ENCODE results near the gene PPP2R2C.

Gene PPP2R2C

DNA sequence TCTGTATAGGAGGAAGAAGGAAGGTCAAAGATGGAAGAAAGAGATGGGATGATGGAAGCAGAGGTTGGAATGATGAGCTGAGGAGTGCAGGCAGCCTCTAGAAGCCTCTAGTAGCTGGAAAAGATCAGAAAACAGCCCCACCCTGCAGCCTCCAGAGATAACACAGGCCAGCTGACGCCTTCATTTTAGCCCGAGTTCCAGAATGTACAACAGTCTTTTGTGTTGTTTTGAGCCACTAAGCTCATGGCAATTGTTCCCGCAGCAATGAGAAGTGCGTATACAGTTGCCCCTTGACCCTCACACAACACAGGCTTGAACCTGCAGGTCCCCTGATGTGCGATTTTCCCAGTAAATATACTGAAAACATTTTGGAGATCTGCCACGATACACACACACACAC, 130.7 kb downstream of the PPP2R2C start:
- TF ChIP-seq SPI1 (IDR thresholded peaks at IDR 0.05; ENCODE audit: low read depth, low read length) (no peak), POU2F2 (IDR thresholded peaks at IDR 0.05; ENCODE audit: low read depth, low read length) (no peak), PAX5 (IDR thresholded peaks at IDR 0.05; ENCODE audit: insufficient read depth, low read length, severe bottlenecking) (no peak), POLR2A (IDR thresholded peaks at IDR 0.05; ENCODE audit: low read depth, low read length) (no peak), POLR2AphosphoS5 (IDR thresholded peaks at IDR 0.05; ENCODE audit: low read depth, low read length) (no peak), TAF1 (IDR thresholded peaks at IDR 0.05; ENCODE audit: low read depth, low read length) (no peak)
- DNase-seq (ENCODE audit: insufficient read length, low spot score) (no peak), FAIRE-seq (no peak)

DNA sequence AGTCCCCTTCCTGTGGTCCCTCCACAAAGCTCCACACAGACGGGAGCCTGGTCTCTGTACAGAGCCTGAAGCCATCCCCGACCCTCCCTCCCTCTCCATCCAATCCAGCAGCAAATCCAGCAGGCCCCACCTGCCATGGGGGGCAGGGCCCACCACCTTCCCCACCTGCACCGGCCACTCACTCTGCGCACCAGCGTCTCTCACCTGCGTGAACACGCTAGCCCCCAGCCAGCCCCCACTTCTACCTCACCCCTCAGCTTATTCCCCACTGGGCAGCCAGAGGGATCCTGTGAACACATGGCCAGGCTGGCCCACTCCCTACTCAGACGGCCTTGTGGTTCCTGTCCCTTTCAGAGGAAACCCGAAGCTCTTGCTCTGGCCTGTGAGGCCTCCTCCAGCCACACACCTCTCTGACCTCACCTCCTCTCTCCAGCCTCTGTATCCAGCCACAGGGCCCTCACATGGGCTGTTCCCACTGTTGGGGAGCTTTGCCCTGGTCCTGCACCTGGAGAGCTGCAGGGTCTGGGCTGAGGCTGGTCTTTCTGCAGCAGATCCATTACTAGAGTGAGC, 131.9 kb downstream of the PPP2R2C start:
- FAIRE-seq (no peak), DNase-seq (ENCODE audit: insufficient read length, low spot score) (no peak)
- no peak for TF ChIP-seq SPI1 (IDR thresholded peaks at IDR 0.05; ENCODE audit: low read depth, low read length)
- no peak for TF ChIP-seq TAF1 (IDR thresholded peaks at IDR 0.05; ENCODE audit: low read depth, low read length)
- no peak for TF ChIP-seq PAX5 (IDR thresholded peaks at IDR 0.05; ENCODE audit: insufficient read depth, low read length, severe bottlenecking)
- no peak for TF ChIP-seq POLR2AphosphoS5 (IDR thresholded peaks at IDR 0.05; ENCODE audit: low read depth, low read length)
- TF ChIP-seq POLR2A (IDR thresholded peaks at IDR 0.05; ENCODE audit: low read depth, low read length), result no peak
- TF ChIP-seq POU2F2 (IDR thresholded peaks at IDR 0.05; ENCODE audit: low read depth, low read length), result no peak

DNA sequence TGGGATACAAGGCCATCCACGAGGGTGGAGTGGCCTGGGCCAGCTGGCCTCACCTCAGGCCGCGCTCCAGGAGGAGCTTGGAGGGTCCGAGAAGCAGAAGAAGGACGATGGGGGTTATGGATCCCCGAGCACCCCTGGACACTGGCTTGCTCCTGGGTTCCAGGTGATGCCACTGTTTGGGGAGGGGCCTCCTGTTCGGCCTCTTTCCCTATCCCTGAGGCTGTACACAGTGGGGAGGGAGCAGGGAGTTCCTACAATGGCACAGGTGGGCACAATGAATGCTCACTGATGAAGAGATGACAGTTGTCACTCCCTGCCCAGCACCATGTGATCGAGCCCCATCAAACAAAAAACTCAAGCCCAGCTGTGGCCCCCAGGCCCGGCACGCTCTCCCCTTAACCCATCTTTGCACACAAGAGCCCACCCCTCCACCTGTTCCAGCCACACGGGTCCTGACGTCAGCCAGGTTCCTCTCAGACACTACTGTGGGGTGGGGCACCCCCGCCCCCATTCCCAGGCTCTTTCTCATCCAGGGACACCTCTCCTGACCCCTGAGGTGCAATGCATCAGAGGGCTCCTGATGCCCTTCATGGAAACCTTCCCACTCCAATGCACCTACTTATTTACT, 132.5 kb downstream of the PPP2R2C start:
- DNase-seq (ENCODE audit: insufficient read length, low spot score), result no peak
- TF ChIP-seq POU2F2 (IDR thresholded peaks at IDR 0.05; ENCODE audit: low read depth, low read length), result no peak
- no peak for TF ChIP-seq POLR2AphosphoS5 (IDR thresholded peaks at IDR 0.05; ENCODE audit: low read depth, low read length)
- TF ChIP-seq SPI1 (IDR thresholded peaks at IDR 0.05; ENCODE audit: low read depth, low read length), result no peak
- TF ChIP-seq POLR2A (IDR thresholded peaks at IDR 0.05; ENCODE audit: low read depth, low read length), result no peak
- no peak for TF ChIP-seq PAX5 (IDR thresholded peaks at IDR 0.05; ENCODE audit: insufficient read depth, low read length, severe bottlenecking)
- TF ChIP-seq TAF1 (IDR thresholded peaks at IDR 0.05; ENCODE audit: low read depth, low read length), result no peak
- FAIRE-seq, result no peak

DNA sequence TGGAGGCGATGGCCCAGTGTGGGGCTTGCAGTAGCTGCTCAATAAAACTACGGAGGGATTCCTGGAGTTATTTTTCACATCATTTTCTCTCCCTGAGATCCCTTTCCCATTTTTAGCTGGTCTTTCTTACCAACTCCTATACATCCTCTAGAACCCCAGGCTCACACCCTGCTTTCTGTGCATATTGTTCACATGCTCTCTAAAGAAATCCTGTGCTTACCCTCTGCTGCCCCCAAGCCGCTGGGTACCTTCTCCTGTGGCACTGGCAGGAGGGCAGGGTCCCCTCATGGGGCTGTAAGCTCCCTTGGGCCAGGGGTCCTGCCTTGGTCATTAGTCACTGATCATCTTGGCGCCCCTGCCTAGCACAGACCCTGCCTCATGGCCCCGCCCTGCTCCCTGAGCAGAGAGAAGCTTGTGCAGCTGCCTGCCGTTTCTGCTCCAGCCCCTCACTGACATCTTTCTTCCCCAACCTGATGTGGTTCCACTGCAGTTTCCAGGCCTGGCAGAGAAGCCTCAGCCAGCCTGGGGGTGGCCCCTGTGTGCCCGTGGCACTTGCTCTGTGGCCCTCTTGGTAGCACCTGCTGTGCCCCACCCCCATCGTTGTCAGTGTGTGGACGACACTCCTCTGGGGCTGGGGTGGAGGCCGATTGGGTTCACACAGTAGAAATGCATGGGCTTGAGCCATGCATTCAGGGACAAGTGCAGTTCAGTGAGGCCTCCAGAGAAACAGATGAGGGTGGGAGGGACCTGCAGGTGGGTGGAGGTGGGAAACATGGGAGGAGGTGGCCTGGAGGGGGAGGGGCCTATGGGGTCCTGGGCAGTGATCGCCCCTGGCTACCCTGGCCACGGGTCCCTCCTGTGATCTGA, 133.2 kb downstream of the PPP2R2C start:
- no peak for DNase-seq (ENCODE audit: insufficient read length, low spot score)
- TF ChIP-seq POU2F2 (IDR thresholded peaks at IDR 0.05; ENCODE audit: low read depth, low read length), result no peak
- FAIRE-seq, result no peak

DNA sequence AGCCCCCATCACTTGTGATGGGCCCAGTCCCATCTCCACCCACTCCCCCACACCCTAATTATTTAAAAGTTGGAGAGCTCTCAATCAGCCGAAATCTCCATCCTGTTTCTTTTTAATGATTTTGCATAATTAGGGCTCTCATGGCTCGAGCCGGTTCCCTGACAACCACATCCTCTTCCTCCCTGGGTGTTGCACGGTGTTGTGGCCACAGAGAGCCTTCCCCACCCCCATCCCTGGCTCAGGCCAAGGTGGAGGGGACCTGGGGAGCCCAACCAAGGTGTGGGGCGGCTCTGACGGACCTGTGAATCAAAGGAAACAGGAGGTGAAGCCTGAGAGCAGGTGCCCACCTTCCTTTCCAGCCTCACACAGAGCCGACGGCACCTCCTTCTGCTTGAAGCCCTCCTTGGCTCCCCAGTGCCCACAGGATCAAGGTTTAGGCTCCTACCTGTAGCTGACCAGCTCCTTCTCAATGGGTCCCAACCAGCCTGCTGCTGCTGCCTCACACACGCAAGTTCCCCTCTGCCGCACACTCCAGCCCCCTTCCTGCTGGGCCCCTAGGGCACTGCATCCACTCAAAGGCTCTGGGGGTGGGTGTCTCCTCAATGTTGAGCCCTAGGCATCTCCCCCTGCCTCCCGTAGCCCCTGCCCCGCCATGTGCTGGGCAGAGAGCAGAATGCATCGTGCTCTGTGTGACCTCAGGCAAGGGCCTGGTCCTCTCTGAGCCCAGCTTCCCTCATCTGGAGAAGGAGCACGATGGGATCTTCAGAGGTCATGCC, 134.1 kb downstream of the PPP2R2C start:
- DNase-seq (ENCODE audit: insufficient read length, low spot score) (no peak), FAIRE-seq (no peak)
- TF ChIP-seq POU2F2 (IDR thresholded peaks at IDR 0.05; ENCODE audit: low read depth, low read length) (peak; percentile 31; the same call in 1 of the 2 replicates), SPI1 (IDR thresholded peaks at IDR 0.05; ENCODE audit: low read depth, low read length) (no peak), TAF1 (IDR thresholded peaks at IDR 0.05; ENCODE audit: low read depth, low read length) (no peak), PAX5 (IDR thresholded peaks at IDR 0.05; ENCODE audit: insufficient read depth, low read length, severe bottlenecking) (no peak), POLR2A (IDR thresholded peaks at IDR 0.05; ENCODE audit: low read depth, low read length) (no peak)

DNA sequence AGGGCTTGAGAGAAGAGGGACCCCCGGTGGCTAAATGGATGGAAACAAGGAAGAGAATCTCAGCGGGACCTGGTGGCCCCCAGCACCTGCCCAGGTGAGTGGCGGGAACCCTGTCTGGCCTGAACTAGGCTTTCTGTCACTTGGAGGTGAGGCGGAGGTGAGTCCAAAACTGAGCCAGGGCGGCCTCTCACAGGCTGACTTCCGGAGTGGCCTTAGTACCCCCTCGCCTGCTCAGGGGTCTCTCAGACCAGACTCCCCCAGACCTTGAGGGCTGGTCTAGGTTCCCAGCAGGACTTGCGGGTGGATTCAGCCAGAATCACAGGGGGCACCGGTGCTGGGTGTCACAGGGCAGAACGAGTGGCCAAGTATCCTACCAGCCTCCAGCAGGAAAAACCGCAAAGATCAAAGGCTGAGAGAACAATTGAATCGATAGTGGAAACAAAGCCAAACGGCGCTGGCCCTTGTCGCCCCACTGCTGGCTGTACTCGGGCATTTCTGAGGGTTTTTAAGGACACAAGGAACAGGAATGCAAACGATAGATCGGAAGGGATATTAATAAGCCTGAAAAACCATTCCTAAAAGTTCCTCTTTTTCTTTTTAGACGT, 135.0 kb downstream of the PPP2R2C start:
- FAIRE-seq (no peak), DNase-seq (ENCODE audit: insufficient read length, low spot score) (no peak)

DNA sequence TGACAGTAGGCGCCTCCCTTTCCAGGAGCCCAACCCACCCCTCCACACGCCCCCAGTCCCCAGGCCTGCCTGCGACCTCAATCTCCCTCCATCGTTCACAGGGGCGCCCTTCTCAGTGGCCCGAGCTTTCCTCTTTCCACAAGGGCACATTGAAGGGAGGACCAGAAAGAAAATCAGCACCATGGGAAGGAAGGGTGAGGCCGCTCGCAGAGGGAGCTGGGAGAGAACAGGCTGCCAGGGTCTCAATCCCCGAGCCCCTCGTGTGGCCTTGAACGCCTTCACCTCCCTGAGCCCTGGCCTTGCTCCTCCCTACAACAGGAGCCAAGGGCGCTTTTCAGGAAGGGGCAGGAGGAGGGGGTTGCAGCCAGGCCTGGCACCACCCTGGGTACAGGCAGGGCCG, 136.2 kb downstream of the PPP2R2C start:
- DNase-seq (ENCODE audit: insufficient read length, low spot score), result no peak
- TF ChIP-seq POLR2AphosphoS5 (IDR thresholded peaks at IDR 0.05; ENCODE audit: low read depth, low read length), result no peak
- FAIRE-seq, result no peak

More for the DNA sequence above, 135.0 kb downstream of the PPP2R2C start:
- TF ChIP-seq PAX5 (IDR thresholded peaks at IDR 0.05; ENCODE audit: insufficient read depth, low read length, severe bottlenecking), result no peak
- no peak for TF ChIP-seq POLR2A (IDR thresholded peaks at IDR 0.05; ENCODE audit: low read depth, low read length)
- no peak for TF ChIP-seq POU2F2 (IDR thresholded peaks at IDR 0.05; ENCODE audit: low read depth, low read length)
- no peak for TF ChIP-seq SPI1 (IDR thresholded peaks at IDR 0.05; ENCODE audit: low read depth, low read length)
- TF ChIP-seq POLR2AphosphoS5 (IDR thresholded peaks at IDR 0.05; ENCODE audit: low read depth, low read length), result no peak
- TF ChIP-seq TAF1 (IDR thresholded peaks at IDR 0.05; ENCODE audit: low read depth, low read length), result no peak

DNA sequence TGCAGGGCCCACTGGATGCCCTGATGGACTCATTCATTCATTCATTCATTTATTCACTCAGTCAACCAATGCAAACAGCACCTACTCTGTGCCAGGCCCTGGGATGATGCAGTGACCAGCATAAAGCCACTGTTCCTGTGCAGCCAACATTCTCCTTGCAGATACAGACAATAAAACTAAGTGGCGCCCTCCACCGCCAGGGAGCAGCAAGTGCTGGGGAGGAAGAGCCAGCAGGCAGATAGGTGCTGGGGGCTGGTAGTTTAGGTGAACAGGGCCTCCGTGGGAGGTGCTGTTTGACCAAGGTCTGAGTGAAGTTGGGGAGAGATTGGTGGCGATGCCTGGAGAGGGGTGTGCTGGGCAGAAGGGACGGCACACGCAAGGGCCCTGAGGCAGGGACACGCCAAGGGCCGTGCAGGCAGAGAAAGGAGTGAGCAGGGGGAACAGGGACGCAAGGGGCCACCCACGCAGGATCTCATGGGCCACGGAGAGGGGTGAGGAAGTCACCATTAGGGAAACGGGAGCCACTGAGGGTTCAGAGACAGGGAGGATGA, 137.3 kb downstream of the PPP2R2C start:
- no peak for DNase-seq (ENCODE audit: insufficient read length, low spot score)
- FAIRE-seq, result no peak
- TF ChIP-seq PAX5 (IDR thresholded peaks at IDR 0.05; ENCODE audit: insufficient read depth, low read length, severe bottlenecking), result no peak
- no peak for TF ChIP-seq SPI1 (IDR thresholded peaks at IDR 0.05; ENCODE audit: low read depth, low read length)

DNA sequence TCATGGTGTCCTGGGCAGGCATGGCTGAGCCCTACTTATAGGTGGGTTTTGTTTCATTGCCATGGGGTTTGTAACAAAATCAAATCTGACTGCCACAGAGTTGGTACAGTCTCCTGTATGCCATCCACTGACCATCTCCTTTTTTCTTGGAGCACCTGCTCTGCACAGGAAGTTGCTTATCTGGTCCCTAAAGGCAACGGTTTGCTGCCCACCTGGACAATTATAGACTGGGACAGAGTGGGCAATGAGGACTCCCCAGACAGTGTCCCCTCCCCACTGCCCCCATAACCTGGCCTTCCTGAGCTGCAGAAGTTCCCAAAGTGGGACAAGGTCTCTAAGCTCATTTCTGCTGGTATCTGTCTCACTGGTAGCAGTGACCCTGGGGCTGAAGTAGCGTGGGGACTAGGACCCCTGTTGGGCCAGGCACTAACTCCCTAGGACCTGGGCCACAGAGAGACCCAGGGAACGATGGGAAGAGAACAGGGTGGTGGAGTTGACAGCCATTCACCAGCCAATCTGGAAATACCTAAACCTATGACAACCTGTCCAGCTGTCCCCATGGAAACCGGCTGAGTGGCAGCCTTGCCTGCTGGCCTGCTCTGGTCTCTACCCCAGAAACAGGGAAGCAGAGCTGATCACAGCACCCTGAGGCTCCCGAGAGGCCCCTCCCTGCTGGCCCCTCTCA, 138.1 kb downstream of the PPP2R2C start:
- FAIRE-seq (no peak), DNase-seq (ENCODE audit: insufficient read length, low spot score) (no peak)
- TF ChIP-seq POLR2AphosphoS5 (IDR thresholded peaks at IDR 0.05; ENCODE audit: low read depth, low read length), result no peak
- TF ChIP-seq SPI1 (IDR thresholded peaks at IDR 0.05; ENCODE audit: low read depth, low read length), result no peak
- TF ChIP-seq TAF1 (IDR thresholded peaks at IDR 0.05; ENCODE audit: low read depth, low read length), result no peak
- TF ChIP-seq POLR2A (IDR thresholded peaks at IDR 0.05; ENCODE audit: low read depth, low read length), result no peak
- TF ChIP-seq POU2F2 (IDR thresholded peaks at IDR 0.05; ENCODE audit: low read depth, low read length), result no peak
- no peak for TF ChIP-seq PAX5 (IDR thresholded peaks at IDR 0.05; ENCODE audit: insufficient read depth, low read length, severe bottlenecking)
